Left lung (tissue), 10 donors: ENCODE results near the gene MRPS35. TPM values are rescaled to one million over a fixed set of nuclear protein-coding genes. Genes with fewer than 3 reads are reported as not detected.

ENCODE experiments used
- ATAC-seq: fragments of 200-7000 bp; cut with Tn5 transposase; one replicate; pipeline ENCODE4 v1.9.1; 2020; ENCODE audit warnings: moderate library complexity
- DNase-seq, 4 donors: peaks; one replicate each; pipeline ENCODE4 v3.0.0-alpha.2; 2013 to 2020
- H3K27ac ChIP-seq, 2 donors: fragments of 200-600 bp; sonication (generic) in 1 of 2; one replicate each; pipeline versions ENCODE4 v1.5.0 to v1.8.0; 2020 to 2021
- H3K27me3 ChIP-seq, 2 donors: fragments of 200-600 bp; sonication (generic) in 1 of 2; one replicate each; pipeline versions ENCODE4 v1.5.0 to v1.8.0; 2020 to 2021
- H3K36me3 ChIP-seq, 2 donors: fragments of 200-600 bp; sonication (generic) in 1 of 2; one replicate each; pipeline versions ENCODE4 v1.5.0 to v1.8.0; 2020 to 2021
- H3K4me1 ChIP-seq, 2 donors: fragments of 200-600 bp; one replicate each; pipeline ENCODE4 v1.8.0; 2021
- H3K4me3 ChIP-seq, 2 donors: fragments of 200-600 bp; sonication (generic) in 1 of 2; one replicate each; pipeline versions ENCODE4 v1.5.0 to v1.8.0; 2020 to 2021; ENCODE audit warnings: mild to moderate bottlenecking in 1 of 2
- H3K9me3 ChIP-seq, 2 donors: fragments of 200-600 bp; sonication (generic) in 1 of 2; one replicate each; pipeline versions ENCODE4 v1.5.0 to v1.8.0; 2020 to 2021
- CTCF ChIP-seq, 2 donors: fragments of 200-600 bp; sonication (generic) in 1 of 2; IDR thresholded peaks; one replicate each; pipeline versions ENCODE4 v1.5.0 to v1.8.0; 2021; ENCODE audit warnings: antibody characterized with exemption in 2 of 2
- intact Hi-C, 2 donors: fragments of 100-400 bp; cut with DNase I; formaldehyde crosslinking; loops; one replicate each; pipeline versions ENCODE4 v1.11.2 to v1.14.2; 2022
- polyA plus RNA-seq, 6 donors: library from polyadenylated mRNA; unstranded; fragments of 120-200 nt; gene quantifications; one replicate each; pipeline ENCODE4 v1.2.1, GENCODE V29; 2013; ENCODE audit not compliant: insufficient read length in 6 of 6
- total RNA-seq, 2 donors: library from RNA; stranded (reverse); fragmentation: NEBNext Ultra II Directional; extraction: Animal tissue kit (Norgen Biotek cat#: 25700); gene quantifications; one replicate each; pipeline ENCODE4 v1.2.1, GENCODE V29; 2021
- donor health status: DM: no; HTN: yes; CAD: no.
- donor health status: DM: no; HTN: no; CAD: no.

MRPS35 gene
- total and polyA plus RNA-seq, 8 donors, result 31.9 to 56.6 (median 50.7) TPM

DNA sequence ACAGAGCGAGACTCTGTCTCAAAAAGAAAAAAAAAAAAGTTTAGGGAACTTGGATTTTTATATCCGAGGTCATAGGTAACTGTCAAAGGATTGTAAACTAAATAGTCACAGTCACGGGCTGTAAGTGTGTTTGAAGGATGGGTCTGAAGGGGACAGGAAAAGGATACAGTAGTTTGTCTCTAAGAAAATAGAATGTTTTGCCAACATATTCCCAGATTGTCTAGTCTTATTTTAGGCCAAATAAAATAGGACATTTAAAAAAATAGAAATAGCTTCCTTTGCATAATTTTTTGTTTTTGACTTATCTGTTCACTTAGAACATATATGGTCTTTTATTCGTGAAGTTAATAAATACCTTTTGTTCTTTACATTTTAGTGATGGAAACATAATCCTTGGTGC lies 38.6 kb upstream of the MRPS35 start:
- DNase-seq (no peak), ATAC-seq (no peak)
- Histone ChIP-seq H3K27me3 (no peaks in the 10 kb centered on the region), H3K36me3 (peaks cover 0 to 35% of the 10 kb centered on the region in 2 donors), H3K4me1 (no peaks in the 10 kb centered on the region), H3K27ac (no peak overlapping the region), H3K4me3 (no peak overlapping the region), H3K9me3 (no peaks in the 10 kb centered on the region)
- no peak for TF ChIP-seq CTCF (IDR thresholded peaks at IDR 0.05)
- intact Hi-C loops, result no loop called here

- Histone ChIP-seq H3K9me3 (no peaks in the 10 kb centered on the region), H3K4me3 (no peak overlapping the region), H3K27ac (no peak overlapping the region), H3K27me3 (no peaks in the 10 kb centered on the region), H3K36me3 (peaks cover 0 to 33% of the 10 kb centered on the region in 2 donors), H3K4me1 (no peaks in the 10 kb centered on the region)
- DNase-seq (no peak), ATAC-seq (no peak)
- intact Hi-C loops, result no loop called here
- TF ChIP-seq CTCF (IDR thresholded peaks at IDR 0.05), result no peak
Observed at GRCh38 chr12:27672643-27673042, 38.0 kb upstream of the MRPS35 start.

- Histone ChIP-seq H3K27me3 (no peaks in the 10 kb centered on the region), H3K27ac (no peak overlapping the region), H3K36me3 (peaks cover 0 to 32% of the 10 kb centered on the region in 2 donors), H3K4me3 (no peak overlapping the region), H3K9me3 (no peaks in the 10 kb centered on the region), H3K4me1 (no peaks in the 10 kb centered on the region)
- DNase-seq (no peak), ATAC-seq (no peak)
- intact Hi-C loops, result no loop called here
- TF ChIP-seq CTCF (IDR thresholded peaks at IDR 0.05), result no peak
Observed at GRCh38 chr12:27673101-27673718, 37.4 kb upstream of the MRPS35 start.

DNA sequence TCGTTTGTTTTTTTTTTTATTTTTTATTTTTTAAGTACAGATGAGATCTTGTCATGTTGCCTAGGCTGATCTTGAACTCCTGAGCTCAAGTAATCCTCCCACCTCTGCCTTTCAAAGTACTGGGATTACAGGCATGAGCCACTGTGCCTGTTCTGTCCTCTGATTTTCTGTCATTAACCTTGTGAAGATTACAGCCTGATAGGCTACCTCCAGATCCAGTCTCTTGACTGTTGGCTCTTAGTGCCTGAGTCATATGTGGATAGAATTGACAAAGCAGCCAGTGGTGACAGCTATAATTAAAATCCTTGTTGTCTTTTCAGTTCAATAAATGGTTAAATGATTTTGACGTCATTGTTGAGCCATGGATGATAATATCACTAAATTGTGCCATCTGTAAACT lies 35.6 kb upstream of the MRPS35 start:
- Histone ChIP-seq H3K4me1 (no peaks in the 10 kb centered on the region), H3K27ac (no peak overlapping the region), H3K9me3 (no peaks in the 10 kb centered on the region), H3K27me3 (no peaks in the 10 kb centered on the region), H3K4me3 (no peak overlapping the region), H3K36me3 (peaks cover 0 to 41% of the 10 kb centered on the region in 2 donors)
- intact Hi-C loops, result no loop called here
- DNase-seq (no peak), ATAC-seq (no peak)
- no peak for TF ChIP-seq CTCF (IDR thresholded peaks at IDR 0.05)

- Histone ChIP-seq H3K9me3 (no peaks in the 10 kb centered on the region), H3K27me3 (no peaks in the 10 kb centered on the region), H3K36me3 (peaks cover 0 to 74% of the 10 kb centered on the region in 2 donors), H3K4me3 (no peak overlapping the region), H3K4me1 (no peaks in the 10 kb centered on the region), H3K27ac (no peak overlapping the region)
- DNase-seq (no peak), ATAC-seq (no peak)
- no peak for TF ChIP-seq CTCF (IDR thresholded peaks at IDR 0.05)
- intact Hi-C loops, result no loop called here
Observed at GRCh38 chr12:27680619-27681018, 30.0 kb upstream of the MRPS35 start.
